Stimulated activated CD4-positive, alpha-beta T cell treated with anti-CD3 and anti-CD28 coated beads, Interleukin-15, amount 100 ng/mL, for 1 hour (primary cell): ENCODE data around the gene COL12A1.

Experiments used
- DNase-seq, 2 donors: peaks; one replicate each; pipeline ENCODE4 v3.0.0-alpha.2; 2020; ENCODE audit warnings: low read depth in 1 of 2, low spot score in 1 of 2

Gene COL12A1

DNA sequence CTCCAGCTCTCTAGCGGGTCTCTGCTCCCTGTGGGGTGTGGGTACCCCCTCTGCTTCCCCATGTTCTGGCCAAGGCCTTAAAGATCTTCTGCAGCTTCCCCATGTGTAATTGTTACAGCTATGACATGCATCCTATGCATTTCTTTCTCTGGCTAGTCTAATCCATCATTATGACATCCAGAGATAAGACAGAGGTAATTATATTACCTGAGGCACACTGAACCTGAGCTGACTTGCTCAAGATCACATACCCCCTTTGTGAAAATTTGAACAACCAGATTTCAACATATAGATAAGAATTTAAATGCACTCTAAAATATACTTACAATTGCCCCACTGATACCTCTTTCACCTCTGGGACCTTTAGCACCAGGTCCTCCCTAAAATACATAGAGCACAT lies 102.4 kb downstream of the COL12A1 start:
- no peak for DNase-seq

DNA sequence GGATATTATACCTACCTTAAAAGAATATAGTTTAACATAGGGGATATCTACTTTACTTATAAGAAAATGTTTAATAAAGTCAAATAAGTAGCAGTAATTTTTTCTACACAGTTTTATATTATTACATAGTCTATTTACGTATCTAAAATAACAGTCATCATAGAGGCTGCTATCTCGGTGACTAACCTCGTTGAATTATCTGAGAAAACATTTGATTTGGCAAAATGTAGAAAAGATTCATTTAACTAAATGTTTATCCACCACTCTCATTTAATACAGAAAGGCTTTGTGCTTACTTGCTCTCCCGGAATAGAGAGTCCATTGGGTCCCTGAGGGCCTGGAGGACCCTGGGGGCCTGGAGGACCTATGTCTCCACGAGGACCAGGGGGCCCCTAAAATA lies 103.6 kb downstream of the COL12A1 start:
- DNase-seq: no peak

- no peak for DNase-seq
Measured at GRCh38 chr6:75101896-75102295, 104.0 kb downstream of the COL12A1 start.

- no peak for DNase-seq
Measured at GRCh38 chr6:75098709-75099108, 107.1 kb downstream of the COL12A1 start.

- no peak for DNase-seq
Measured at GRCh38 chr6:75096966-75097365, 108.9 kb downstream of the COL12A1 start.

GRCh38 chr6:75094614-75095200 lies 111.1 kb downstream of the COL12A1 start:
- no peak for DNase-seq

- no peak for DNase-seq
Measured at GRCh38 chr6:75091467-75092190, 114.2 kb downstream of the COL12A1 start.

DNA sequence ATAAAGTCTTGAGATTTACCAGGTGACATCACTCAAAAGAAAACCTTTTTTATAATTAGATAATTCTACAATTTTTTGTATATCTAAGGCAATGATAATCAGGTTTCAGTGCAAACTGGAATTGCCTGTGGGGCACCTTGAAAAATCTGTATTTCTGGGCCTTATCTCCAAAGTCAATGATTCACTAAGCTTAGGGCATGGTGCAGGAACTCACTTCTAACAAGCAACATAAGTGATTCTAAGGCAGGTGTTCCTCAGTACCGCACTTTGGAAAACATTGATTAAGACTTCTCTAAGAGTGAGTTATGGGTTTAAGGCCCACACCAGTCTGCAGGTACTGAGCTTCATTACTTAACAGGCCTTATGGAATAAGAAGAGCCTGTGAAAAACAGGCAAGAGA lies 115.3 kb downstream of the COL12A1 start:
- DNase-seq: no peak

- no peak for DNase-seq
Measured at GRCh38 chr6:75089921-75090320, 115.9 kb downstream of the COL12A1 start.

GRCh38 chr6:75089151-75089897 lies 116.5 kb downstream of the COL12A1 start:
- no peak for DNase-seq

GRCh38 chr6:75085931-75086635 lies 119.8 kb downstream of the COL12A1 start:
- no peak for DNase-seq

- DNase-seq: no peak
Measured at GRCh38 chr6:75084872-75085381, 120.9 kb downstream of the COL12A1 start.

DNA sequence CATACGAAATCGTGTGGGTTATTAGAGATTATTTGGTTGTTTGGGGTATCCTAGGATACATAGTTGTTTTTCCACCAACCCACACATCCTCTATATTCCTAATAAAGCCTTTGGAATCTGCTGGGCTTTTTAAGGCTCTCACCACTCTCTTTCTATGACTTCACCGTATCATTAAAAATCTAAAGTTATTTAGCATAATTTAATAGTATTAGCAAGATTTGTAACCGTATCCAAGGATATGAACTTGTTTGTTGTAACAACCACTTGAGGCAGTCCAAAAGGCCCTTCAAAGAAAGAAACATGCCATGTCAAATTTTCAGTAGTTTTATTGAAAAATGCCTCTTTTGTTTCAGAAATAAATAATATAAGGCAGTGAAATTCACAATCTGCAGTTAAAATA lies 121.8 kb downstream of the COL12A1 start:
- DNase-seq: no peak

GRCh38 chr6:75081921-75082320 lies 123.9 kb downstream of the COL12A1 start:
- DNase-seq: no peak

GRCh38 chr6:75081047-75081446 lies 124.8 kb downstream of the COL12A1 start:
- no peak for DNase-seq

- DNase-seq: no peak
Measured at GRCh38 chr6:75079589-75079988, 126.3 kb downstream of the COL12A1 start.

DNA sequence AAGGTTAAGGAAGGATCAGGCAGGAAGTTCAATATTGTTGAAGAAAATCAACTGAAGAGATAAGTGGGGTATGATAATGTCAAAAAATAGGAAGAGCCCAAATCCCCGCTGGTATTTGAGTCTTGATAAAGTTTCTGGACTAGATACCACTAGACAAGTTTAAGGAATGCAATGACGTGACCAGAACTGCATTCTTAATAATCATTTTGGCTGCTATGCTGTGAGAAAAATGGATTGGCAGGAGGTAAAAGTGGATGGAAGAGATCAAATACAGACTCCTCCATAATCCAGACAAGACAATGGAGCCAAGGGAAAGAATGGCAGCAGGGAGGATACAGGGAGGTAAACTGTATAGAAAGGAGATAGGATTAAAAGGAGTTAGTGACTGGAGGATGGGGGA lies 128.2 kb downstream of the COL12A1 start:
- DNase-seq: no peak

DNA sequence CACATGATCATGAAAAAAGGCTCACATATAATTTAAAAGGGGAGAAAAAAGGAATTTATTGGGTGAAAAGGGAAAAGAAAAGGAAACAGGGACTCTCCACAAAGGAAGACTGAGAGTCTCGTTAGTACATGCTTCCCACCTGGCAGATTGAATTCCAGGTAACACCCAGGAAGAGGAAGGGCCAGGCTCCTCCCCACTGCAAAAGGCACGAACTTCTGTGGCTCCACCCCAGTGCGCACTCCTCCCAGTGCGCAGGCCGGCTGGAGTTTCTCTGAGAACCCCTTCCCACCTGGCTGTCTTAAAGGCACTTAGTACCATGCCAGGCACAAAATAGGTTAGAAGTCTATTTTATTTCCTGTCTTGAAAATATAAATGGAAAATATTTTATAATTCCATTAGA lies 129.8 kb downstream of the COL12A1 start:
- no peak for DNase-seq

GRCh38 chr6:75070244-75070643 lies 135.6 kb downstream of the COL12A1 start:
- no peak for DNase-seq

GRCh38 chr6:75065523-75065922 lies 140.3 kb downstream of the COL12A1 start:
- DNase-seq: no peak

DNA sequence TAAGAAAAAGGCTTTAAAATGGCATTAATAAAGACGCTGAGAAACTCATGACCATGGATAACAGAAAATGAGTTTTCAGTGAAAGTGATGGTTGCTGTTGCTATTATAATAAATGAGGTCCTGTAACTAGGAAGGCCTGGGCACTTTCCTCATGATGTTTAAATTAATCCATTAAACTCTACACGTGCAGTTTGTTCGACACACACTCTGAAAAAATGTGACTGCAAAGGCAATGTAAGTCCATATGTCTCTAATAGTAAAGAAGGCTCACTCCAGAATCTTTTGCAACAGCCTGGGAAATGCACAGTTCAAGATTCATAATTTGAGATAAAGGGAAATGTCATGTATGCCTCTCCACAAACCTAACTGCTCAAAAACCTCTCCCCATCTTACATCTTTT lies 153.4 kb downstream of the COL12A1 start:
- no peak for DNase-seq

GRCh38 chr6:75049308-75049707 lies 156.5 kb downstream of the COL12A1 start:
- DNase-seq: no peak
